Breast epithelium (tissue), 4 donors: ENCODE data around the gene ADAMTSL3. TPM values are rescaled to one million over a fixed set of nuclear protein-coding genes. Genes with fewer than 3 reads are reported as not detected.

Source experiments
- DNase-seq, 2 donors: peaks; one replicate each; pipeline ENCODE4 v3.0.0-alpha.2; 2019; ENCODE audit warnings: low spot score in 2 of 2
- H3K27ac ChIP-seq, 2 donors: fragments of 200-600 bp; sonication (generic) in 1 of 2; one replicate each; pipeline ENCODE4 v1.5.1; 2016 to 2019; ENCODE audit warnings: mild to moderate bottlenecking in 1 of 2
- H3K27me3 ChIP-seq, 2 donors: fragments of 200-600 bp; sonication (generic) in 1 of 2; one replicate each; pipeline versions ENCODE4 v1.5.1 to v1.6.0; 2017 to 2019; ENCODE audit warnings: control low read depth in 1 of 2, mild to moderate bottlenecking in 1 of 2
- H3K36me3 ChIP-seq: fragments of 200-600 bp; one replicate; pipeline ENCODE4 v1.5.1; 2019
- H3K4me1 ChIP-seq, 2 donors: fragments of 200-600 bp; sonication (generic); one replicate each; pipeline ENCODE4 v1.5.1; 2016 to 2019; ENCODE audit warnings: control low read depth in 1 of 2
- H3K4me3 ChIP-seq, 3 donors: fragments of 200-600 bp; sonication (generic); 1 replicate in 2 of 3; 2 replicates in 1 of 3; pipeline ENCODE4 v1.5.1; 2016 to 2019; ENCODE audit warnings: mild to moderate bottlenecking in 3 of 3, moderate library complexity in 2 of 3
- H3K9me3 ChIP-seq, 2 donors: fragments of 200-600 bp; sonication (generic) in 1 of 2; one replicate each; pipeline ENCODE4 v1.5.1; 2016 to 2019; ENCODE audit warnings: control low read depth in 1 of 2
- POLR2A ChIP-seq: fragments of 450-650 bp; IDR thresholded peaks from one replicate; pipeline ENCODE4 v1.6.1; 2016; ENCODE audit warnings: antibody characterized with exemption, mild to moderate bottlenecking, moderate library complexity
- POLR2AphosphoS5 ChIP-seq, 3 donors: sonication (generic); formaldehyde crosslinking; IDR thresholded peaks; one replicate each; pipeline ENCODE4 v1.6.1; 2017; ENCODE audit warnings: antibody characterized with exemption in 3 of 3
- intact Hi-C: fragments of 100-400 bp; cut with DNase I; formaldehyde crosslinking; loops from one replicate; pipeline ENCODE4 v1.15.1; 2023; ENCODE audit warnings: low total_unique reads
- total RNA-seq, 3 donors: library from RNA; depleted of rRNA; stranded (reverse); fragments of >200 nt; gene quantifications; one replicate each; pipeline ENCODE4 v1.1.0, GENCODE V29; 2016
- TF ChIP-seq, protein P1 (sequence below), 3 donors: fragments of 450-650 bp; IDR thresholded peaks; one replicate each; pipeline ENCODE4 v1.5.1; 2016 to 2017; ENCODE audit warnings: antibody characterized with exemption in 3 of 3, mild to moderate bottlenecking in 3 of 3, moderate library complexity in 3 of 3

ADAMTSL3 gene, protein sequence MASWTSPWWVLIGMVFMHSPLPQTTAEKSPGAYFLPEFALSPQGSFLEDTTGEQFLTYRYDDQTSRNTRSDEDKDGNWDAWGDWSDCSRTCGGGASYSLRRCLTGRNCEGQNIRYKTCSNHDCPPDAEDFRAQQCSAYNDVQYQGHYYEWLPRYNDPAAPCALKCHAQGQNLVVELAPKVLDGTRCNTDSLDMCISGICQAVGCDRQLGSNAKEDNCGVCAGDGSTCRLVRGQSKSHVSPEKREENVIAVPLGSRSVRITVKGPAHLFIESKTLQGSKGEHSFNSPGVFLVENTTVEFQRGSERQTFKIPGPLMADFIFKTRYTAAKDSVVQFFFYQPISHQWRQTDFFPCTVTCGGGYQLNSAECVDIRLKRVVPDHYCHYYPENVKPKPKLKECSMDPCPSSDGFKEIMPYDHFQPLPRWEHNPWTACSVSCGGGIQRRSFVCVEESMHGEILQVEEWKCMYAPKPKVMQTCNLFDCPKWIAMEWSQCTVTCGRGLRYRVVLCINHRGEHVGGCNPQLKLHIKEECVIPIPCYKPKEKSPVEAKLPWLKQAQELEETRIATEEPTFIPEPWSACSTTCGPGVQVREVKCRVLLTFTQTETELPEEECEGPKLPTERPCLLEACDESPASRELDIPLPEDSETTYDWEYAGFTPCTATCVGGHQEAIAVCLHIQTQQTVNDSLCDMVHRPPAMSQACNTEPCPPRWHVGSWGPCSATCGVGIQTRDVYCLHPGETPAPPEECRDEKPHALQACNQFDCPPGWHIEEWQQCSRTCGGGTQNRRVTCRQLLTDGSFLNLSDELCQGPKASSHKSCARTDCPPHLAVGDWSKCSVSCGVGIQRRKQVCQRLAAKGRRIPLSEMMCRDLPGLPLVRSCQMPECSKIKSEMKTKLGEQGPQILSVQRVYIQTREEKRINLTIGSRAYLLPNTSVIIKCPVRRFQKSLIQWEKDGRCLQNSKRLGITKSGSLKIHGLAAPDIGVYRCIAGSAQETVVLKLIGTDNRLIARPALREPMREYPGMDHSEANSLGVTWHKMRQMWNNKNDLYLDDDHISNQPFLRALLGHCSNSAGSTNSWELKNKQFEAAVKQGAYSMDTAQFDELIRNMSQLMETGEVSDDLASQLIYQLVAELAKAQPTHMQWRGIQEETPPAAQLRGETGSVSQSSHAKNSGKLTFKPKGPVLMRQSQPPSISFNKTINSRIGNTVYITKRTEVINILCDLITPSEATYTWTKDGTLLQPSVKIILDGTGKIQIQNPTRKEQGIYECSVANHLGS (N-terminal part only)
- total RNA-seq: 1 to 10 TPM; 1.8 to 3.9 (median 2.7) TPM

DNA sequence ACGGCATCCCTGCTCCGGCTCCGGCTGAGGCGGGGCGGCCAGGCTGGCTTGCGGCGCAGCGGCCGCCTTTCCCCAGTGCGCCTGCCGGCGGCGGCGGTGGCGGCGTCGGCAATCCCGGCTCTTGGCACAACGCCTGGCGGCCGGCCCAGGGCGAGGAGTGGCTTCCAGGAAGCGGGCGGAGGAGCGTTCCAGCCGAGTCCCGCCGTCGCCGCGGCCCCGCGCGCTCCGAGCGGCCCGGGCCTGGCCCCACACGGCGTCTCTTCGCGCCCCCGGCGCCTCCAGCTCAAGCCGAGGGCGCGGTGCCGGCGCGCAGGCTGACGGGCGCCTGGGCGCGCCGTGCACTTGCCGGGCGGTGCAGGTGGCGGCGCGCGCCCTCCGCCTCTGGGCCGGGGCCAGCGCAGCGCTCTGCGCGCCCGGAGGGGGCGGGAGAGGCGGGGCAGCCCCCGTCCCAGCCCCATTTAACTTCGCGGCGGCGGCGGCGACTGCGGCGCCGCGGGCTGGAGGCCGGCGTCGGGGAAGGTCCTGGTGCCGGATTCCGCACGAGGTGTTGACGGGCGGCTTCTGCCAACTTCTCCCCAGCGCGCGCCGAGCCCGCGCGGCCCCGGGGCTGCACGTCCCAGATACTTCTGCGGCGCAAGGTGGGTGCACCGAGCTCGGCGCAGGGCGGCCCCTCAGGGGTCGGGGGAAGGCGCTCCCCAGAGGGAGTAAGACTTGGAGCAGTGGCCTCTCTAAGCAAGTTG lies at the start of gene ADAMTSL3:
TSS of gene ADAMTSL3 (plus strand) at position 485 of the 740 bp plus-strand sequence. CDS start 1,639 bp downstream, outside the sequence.
- TF ChIP-seq POLR2A (no peak), POLR2AphosphoS5 (IDR thresholded peaks at IDR 0.05) (no peak)
- TF ChIP-seq, protein P1, sequence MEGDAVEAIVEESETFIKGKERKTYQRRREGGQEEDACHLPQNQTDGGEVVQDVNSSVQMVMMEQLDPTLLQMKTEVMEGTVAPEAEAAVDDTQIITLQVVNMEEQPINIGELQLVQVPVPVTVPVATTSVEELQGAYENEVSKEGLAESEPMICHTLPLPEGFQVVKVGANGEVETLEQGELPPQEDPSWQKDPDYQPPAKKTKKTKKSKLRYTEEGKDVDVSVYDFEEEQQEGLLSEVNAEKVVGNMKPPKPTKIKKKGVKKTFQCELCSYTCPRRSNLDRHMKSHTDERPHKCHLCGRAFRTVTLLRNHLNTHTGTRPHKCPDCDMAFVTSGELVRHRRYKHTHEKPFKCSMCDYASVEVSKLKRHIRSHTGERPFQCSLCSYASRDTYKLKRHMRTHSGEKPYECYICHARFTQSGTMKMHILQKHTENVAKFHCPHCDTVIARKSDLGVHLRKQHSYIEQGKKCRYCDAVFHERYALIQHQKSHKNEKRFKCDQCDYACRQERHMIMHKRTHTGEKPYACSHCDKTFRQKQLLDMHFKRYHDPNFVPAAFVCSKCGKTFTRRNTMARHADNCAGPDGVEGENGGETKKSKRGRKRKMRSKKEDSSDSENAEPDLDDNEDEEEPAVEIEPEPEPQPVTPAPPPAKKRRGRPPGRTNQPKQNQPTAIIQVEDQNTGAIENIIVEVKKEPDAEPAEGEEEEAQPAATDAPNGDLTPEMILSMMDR (IDR thresholded peaks at IDR 0.05): no peak
- Histone ChIP-seq H3K9me3 (no peaks in the 10 kb centered on the region), H3K4me1 (no peaks in the 10 kb centered on the region), H3K4me3 (peak within 1 kb of the TSS; percentile 32 to 66 (median 48)), H3K27me3 (peaks cover 0 to 28% of the 10 kb centered on the region in 2 donors), H3K36me3 (no peaks in the 10 kb centered on the region), H3K27ac (peak within 1 kb of the TSS in 1 of 2 donors; percentile 59)
- intact Hi-C loops: no loop called here
- peak; percentile 25 to 73 for DNase-seq

DNA sequence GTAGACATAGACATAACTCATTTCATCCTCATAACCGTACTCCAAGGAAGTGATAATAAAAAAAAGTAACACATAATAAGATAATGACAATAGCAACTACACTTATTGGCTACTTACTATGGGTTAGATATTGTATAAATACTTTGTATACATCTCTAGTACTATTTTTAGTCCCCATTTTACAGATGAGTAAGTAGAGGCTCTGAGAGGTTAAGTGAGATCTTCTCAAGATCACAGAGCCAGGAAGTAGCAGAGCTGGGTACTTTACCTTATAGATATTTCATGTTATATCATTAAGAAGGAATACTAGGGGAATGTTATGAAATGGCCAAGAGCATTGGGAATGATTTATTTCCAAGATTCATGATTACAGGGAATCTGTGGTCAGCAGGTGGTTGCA lies 49.4 kb upstream of the ADAMTSL3 start:
- intact Hi-C loops: no loop called here
- Histone ChIP-seq H3K27me3 (no peaks in the 10 kb centered on the region), H3K9me3 (no peaks in the 10 kb centered on the region), H3K4me3 (no peak overlapping the region), H3K4me1 (no peaks in the 10 kb centered on the region), H3K27ac (no peak overlapping the region), H3K36me3 (no peaks in the 10 kb centered on the region)
- TF ChIP-seq POLR2AphosphoS5 (IDR thresholded peaks at IDR 0.05) (no peak), POLR2A (no peak)
- TF ChIP-seq, protein P1 (IDR thresholded peaks at IDR 0.05): no peak
- DNase-seq: no peak

DNA sequence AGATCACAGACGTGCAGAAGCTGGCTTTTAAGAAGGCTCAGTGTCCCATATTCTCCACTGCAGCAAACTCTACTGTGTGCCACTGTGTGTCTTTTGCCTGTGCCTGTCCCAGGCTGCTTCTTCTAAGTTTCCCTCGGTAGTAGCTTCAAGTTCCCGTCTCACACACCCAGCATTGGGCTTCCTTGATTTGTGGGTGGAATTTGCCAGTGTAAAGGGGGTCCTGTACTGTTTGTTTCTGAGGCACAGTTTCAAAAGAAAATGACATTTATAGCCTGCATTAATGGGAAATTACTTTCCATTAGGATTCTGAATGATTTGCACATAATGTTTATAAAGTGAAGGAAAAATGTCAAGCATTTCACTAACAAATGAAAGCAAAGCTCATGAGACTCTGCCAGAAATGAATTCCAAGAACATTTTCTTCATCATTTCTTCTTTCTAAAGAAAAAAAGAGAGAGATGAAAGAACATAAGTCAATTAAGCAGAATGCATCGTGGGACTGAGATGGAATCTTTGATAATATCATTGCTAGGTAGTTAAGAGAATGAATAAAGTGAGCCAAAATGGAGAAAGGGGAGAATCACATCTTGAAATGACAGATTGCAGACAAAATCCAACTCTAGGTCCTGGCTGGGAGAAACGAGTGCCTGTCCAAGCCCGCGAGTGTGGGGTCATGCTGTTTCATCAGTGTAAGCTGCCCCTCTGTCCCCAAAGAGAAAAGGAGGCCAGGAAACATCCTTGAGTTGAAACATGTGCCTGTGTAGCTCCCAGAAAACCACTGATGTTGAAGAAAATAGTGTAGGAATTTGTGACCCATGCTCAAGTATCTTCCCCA lies 48.6 kb upstream of the ADAMTSL3 start:
- H3K4me1 ChIP-seq: no peaks in the 10 kb centered on the region
- no peak for TF ChIP-seq POLR2AphosphoS5 (IDR thresholded peaks at IDR 0.05)
- TF ChIP-seq, protein P1 (IDR thresholded peaks at IDR 0.05): no peak
- TF ChIP-seq POLR2A: no peak
- H3K27ac ChIP-seq: no peak overlapping the region
- no peaks in the 10 kb centered on the region for H3K9me3 ChIP-seq
- H3K27me3 ChIP-seq: no peaks in the 10 kb centered on the region
- H3K36me3 ChIP-seq: no peaks in the 10 kb centered on the region
- H3K4me3 ChIP-seq: no peak overlapping the region
- no peak for DNase-seq
- intact Hi-C loops: no loop called here

DNA sequence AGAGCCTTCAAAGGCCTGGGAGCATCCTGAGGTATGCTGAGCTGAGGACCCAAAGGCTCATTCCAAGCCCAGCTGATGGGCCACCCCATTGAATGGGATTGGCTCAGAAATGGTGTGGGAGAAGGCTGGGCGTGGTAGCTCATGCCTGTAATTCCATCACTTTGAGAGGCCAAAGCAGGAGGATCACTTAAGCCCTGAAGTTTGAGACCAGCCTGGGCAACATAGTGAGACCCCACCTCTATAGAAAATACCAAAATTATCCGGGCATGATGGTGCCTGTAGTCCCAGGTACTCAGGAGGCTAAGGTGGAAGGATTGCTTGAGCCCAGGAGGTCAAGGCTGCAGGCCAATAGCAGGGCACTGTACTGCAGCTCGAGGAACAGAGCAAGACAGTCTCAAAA lies 43.8 kb upstream of the ADAMTSL3 start:
- Histone ChIP-seq H3K4me1 (no peaks in the 10 kb centered on the region), H3K27ac (no peak overlapping the region), H3K36me3 (no peaks in the 10 kb centered on the region), H3K9me3 (no peaks in the 10 kb centered on the region), H3K27me3 (no peaks in the 10 kb centered on the region), H3K4me3 (no peak overlapping the region)
- TF ChIP-seq, protein P1 (IDR thresholded peaks at IDR 0.05): no peak
- TF ChIP-seq POLR2AphosphoS5 (IDR thresholded peaks at IDR 0.05): no peak
- TF ChIP-seq POLR2A: no peak
- no peak for DNase-seq
- intact Hi-C loops: no loop called here
